COLO829 (cell line): ENCODE data around the gene DOCK9.
"Not testable (repeated sequence)": the region's sequence is repeated elsewhere in the genome, so short reads cannot be mapped to it uniquely, and the experiment has no call there.

Experiments
- DNase-seq: peaks from one replicate; pipeline ENCODE4 v3.0.0; 2012; ENCODE audit warnings: low spot score

Gene DOCK9

DNA sequence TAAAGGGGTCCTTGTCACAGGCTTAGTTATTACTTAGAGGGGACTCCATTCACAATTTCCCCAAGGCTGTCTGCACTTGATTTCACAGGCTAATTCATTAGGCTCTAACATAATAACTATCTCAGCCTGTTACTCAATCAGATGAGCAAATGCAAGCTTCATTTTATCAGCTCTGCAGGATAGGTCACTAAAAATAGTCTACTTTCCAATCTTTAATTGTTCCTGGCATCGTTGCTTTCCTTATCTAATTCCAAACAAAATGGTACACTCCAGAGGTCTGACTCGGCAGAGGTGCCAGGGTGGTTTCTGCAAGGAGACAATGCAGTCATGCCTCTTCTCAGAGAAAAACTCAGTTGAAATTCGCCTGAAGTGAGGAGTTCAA is 155.6 kb downstream of the DOCK9 start:
- DNase-seq: no peak

DNA sequence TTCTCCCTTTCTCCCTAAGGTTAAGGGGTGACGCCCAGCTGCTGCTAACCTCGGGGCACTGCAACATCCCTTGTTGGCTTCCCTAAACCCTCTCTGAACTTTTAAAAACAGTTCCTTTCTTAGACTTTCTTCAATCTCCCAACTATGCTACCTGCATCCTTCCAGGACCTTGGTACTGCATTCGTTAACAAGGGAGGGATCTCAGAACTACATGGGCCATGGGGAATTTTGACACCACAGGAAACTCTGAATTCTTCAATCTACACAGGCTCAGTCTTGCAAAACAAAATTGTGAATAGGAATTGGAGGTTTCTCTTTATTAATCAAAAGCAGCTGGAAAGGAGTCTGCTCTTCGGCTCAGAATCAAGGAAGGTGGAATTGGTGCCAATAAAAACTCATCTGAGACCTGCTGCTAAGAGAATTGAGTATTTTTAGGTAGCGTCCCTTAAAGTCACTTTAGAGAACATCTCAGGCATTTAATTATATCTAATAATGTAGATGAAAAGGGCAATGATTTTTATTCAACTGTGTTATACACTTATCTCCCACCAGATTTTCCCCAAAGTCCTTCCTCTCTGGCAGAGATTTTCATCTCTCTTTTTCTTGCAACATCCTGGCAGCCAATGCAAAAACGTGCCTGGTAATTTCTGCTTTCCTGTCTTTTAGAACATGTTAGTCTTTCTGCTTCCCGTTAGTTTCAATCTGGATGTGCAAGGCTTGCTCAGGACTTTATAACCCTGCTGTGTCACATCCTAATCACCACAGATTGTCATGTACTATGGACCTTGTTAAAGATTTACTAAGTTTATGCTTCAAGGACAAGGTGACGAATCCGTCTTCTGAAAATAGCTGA is 156.3 kb downstream of the DOCK9 start:
- no peak for DNase-seq

DNA sequence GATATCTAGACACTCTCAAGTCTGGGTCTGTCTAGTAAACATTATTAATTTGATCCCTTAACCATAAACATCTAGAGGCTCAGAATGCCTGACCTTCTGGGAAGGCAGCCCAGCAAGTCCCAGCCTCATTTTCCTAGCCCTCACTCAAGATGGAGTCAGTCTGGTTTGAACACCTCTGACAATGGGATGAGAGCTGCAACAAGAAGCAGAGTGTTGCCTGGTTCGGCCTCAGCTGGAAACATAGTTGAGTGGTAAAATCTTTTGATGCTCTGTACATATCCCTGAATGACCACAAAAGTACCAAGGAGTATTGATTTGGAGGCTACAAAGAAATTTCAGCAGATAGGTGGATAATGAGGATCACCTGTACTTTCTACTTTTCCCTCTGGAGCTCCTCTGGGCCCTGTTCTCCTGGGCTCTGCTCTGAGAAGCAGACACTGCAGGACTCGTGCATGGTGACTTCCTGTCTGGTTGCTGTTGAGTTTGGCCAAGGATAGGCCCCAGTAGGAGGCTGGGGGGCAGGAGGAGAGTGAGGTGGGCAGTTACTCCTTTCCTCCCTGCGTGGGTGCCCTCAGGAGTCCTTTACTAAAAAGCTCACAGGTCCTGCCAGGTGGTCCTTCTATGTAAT is 157.0 kb downstream of the DOCK9 start:
- no peak for DNase-seq

DNA sequence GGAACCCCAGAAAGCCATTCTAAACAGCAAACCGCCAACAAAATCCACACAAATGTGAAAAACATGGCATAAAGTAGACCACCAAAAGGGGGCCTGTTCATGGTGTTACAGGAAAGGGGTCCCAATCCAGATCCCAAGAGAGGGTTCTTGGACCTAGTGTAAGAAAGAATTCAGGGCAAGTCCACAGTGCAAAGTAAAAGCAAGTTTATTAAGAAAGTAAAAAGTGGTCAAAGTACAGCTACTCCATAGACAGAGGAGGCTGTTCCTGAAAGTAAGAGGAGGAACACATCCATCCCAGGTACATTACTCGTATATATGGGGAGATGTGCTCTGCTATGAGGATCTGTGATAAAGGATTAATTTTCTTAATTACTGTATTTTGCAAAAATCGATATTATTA is 157.6 kb downstream of the DOCK9 start:
- DNase-seq: no peak

DNA sequence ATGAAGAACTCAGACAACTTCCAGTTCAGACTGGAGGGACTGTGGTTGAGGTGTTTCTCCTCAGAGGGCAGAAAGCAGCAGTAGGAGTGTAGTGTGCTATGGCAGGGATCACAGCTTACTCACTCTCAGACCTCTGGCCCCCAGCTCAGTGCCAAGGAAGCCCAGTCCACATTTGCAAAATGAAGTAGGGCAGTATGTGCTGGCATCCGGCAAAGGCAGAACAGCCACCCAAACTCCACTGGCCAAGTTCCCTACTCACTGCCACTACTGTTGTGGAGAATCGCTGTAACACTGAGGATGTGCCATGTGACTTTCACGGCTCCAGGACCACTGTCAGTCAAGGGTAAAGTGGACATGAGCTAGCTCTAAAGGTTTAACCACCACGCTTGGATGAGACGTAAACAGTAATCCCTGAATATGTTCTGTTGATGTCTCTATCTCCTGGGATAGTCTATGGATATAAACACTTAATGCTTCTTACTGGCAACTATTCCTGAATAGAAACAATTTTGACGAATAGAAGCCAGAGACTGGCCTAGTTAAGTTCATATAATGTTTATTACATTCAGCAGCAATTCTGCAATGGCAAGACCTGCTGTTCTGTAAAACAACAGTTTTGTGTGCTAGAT is 158.4 kb downstream of the DOCK9 start:
- DNase-seq: no peak

DNA sequence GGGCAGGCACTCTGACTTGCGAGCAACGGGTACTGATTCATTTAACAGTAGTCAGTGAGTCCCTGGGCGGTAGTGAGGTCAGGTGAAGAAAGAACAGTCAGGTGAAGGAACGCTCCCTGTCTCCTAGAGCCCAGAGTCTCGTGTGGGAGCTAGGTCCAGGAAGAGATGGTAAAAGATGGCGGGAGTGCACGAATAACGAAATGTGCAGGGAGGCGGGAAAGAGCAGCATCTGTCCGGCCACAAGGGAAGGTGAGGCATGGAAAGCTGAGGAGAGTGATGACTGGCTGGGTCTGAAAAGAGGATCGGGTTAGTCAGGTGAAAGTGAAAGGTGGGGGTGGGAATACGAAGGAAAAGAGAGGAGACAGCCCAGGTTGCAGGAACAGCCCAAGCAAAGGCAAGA is 161.5 kb downstream of the DOCK9 start:
- no peak for DNase-seq

DNA sequence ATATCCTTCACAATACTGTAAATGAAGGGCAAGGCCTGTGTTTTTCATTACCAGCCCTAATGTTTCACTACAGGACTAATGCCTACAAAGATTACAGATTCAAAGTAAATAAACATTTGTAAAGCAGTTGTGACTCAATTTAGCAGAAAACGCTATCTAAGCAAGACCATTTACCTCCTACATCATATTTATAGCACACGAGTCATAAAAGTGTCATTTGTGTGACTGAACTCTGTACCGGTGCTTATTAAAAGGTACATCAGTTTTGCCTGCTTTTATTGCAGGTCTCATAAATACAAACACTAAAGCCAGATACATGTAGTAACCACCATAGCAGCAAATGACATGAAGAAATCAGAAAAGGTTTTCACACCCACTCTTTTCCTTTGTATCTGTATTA is 163.9 kb downstream of the DOCK9 start:
- DNase-seq: no peak

DNA sequence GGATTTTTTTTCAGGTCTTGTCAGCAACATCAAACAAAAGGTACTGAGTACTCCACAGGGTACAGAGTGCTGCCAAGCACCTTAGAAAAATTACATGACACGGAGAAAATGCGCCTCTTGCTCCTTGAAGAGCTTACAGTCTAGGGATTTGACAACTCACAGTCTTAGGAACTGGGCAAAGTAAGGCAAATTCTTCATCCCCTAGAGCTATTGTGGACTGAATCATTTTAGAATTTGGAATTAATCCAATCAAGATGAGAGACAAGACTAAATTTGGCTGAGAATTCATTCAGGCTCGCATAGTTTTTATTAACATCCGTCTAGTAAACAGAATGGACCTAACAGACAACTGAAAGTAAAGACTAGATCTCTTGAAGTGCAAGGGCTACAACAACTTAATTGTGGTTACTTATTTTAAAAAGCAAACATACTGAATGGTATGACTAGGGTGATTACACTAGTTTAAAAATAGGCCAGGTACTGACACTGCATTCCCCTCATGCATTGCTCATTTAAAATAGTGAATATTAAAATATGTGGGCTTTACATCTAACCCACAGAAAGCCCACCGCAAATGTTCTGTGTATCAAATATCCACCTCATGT is 165.6 kb downstream of the DOCK9 start:
- not testable (repeated sequence) for DNase-seq

DNA sequence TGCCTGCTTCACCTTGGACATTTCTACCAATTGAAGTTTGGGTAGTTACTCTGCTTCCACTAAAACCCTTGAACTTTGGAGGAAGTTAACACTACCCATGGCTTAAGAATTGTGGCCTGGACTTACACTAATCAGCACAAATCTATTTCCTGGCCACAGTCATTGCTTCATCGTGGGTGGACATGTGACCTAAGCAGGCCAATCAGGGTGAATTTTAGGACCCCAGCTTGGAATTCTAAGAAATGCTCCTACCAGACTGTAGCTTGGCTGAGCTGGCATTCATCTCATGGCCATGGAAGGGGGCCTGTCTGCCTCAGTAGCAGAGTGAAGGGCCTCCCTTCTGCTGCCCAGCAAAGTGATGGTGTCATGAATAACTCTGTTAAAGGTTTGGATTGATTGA is 167.1 kb downstream of the DOCK9 start:
- DNase-seq: no peak

DNA sequence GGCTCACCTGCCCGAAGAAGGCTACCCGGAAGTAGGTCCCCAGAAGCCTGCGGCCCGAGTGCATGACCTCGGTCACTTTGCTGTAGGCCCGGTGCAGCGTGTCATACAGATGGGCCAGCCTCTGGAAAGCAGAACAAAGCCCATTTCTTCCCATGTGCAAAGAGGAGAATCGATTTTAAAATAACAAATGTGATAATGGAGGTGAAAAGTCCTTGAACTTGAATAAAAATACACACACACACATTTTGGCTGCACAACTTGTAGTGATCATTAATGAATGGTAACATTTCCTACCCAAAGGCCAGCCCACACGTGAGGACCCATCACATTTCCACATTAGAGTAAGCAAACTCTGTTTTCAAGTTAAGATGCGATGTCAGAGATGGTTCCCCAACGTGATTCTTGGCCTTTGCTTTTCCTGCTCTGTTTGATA is 168.5 kb downstream of the DOCK9 start:
- DNase-seq: no peak

DNA sequence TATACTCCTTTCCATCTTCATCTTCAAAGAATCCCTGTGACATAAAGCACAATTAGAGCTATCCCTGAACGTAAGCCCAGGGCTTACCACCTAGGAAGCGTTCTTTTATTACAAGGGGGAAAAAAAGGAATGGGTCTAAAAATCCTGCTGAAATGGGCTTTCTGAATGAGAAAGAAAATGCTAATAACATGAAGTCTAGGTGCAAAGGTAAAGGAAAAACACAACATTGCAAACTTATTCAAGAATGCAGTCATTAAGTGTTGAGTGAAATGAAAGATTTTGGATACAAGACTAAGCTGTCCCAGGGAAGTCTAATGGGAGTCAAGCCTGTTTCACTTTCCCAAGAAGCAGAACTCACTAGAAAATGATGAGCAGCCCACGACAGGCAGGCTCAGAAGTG is 170.1 kb downstream of the DOCK9 start:
- DNase-seq: no peak

DNA sequence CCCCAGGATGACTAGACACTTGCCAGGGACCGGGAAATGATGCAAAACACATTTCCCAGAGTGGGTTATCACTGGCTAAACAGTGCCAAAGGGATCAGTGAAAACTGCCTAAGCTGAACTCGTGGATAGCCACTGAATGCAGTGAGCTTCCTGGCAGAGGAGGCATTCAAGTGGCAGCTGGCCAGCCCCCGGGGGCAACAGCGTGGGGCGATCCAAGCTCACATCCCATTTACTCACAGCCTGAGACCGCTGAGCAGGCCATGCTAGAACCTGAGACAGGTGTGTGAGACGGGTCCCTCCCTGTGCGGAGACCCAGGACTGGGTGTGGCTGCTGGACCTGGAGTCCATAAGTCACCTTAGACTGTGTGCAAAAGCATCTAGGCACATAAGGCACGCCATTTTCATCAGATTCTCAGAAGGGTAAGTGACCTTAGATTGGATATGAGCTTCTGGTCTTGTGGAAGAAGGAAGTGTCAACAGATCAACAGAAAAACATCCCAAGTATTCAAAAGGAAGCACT is 173.5 kb downstream of the DOCK9 start:
- DNase-seq: no peak

DNA sequence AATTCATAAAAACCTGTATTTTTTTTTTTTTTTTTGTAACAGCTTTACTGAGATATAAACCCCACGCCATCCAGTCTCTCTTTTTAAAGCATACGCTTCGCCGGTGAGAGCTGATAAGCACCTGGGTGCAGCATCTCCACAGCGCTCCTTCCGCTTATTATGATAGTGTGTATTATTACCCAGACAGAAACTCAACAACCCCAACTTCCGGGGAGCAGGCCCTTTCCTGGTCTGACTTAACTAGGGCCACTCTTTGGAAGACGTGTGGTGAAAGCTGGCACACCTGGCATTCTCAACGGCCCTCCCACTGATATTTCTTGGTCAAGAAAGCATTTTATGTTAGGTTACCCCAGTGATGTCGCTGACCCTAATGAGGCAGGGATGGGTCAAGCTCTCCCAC is 173.9 kb downstream of the DOCK9 start:
- DNase-seq: no peak

DNA sequence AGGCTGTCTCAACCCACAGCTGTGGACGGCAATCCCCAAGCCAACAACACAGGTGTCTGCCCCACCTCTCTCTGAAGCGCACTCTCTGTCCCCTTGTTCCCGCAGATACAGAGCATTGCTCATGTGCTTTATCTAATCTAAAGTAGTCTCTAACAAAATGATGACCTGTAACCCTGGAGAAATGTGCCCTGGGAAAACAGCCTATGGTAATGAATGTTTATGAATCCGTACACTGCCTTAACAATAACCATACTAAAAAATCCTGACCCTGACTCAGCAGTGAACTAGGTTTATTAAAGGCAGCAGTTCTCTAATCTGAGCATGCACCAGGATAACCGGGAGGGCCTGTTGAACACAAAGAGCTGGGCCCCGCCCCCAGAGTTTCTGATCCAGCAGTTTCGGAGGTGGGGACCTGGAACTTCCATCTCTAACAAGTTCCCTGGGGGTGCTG is 174.7 kb downstream of the DOCK9 start:
- no peak for DNase-seq

DNA sequence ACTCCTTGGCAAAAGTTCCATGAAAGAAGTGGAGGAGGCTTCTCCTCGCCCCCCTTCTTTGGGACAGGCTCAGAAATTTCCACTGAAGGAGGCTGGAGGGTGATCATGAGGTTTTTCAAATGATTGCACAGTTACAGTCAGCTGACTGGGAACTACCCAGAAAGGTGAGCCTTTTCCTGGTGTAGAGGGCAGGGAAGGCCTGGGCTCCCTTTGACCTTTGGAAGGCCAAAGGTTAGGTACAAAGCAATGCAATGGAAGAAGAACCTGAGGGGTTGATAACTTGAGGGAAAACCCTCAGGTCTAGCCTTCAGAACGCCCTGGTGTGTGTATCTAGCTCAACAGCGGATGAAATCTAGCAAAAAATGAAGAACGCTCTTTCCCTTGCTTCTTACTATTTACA is 175.3 kb downstream of the DOCK9 start:
- DNase-seq: no peak

DNA sequence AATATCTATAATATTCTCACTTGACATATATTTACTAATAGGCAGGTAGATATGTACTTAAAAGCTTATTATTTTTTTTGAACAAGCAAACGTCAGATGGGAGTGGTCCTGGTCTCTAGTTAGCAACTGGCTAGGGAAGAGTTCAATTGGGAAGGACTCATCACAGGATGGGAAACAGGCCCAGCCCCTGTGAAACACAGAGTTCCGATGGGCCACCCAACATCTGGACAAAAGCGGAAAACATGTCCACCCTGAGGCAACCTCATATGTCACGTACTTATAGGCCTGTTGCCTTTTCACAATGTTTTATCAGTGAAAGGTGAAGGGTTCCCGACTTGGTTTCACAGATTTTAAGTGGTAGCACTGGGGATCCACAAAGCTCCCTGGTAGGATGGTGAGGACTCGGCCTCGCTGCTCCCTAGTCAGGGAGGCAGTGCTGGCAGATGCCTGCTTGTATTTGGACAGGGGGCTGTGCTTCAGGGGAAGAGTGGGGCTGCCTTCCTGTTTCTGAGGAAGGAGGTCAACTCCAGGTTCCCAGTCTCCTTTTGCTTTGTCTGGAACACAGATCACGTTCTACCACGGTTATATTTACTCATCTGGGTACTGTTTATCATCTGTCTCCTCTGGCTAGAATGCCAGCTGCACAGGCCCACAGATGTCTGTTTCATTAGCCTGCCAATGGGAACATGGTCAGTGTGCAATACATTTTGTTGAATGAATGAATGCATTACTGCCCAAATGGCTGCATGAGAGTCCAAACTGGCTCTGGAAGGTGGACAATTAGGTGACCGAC is 176.0 kb downstream of the DOCK9 start:
- no peak for DNase-seq

DNA sequence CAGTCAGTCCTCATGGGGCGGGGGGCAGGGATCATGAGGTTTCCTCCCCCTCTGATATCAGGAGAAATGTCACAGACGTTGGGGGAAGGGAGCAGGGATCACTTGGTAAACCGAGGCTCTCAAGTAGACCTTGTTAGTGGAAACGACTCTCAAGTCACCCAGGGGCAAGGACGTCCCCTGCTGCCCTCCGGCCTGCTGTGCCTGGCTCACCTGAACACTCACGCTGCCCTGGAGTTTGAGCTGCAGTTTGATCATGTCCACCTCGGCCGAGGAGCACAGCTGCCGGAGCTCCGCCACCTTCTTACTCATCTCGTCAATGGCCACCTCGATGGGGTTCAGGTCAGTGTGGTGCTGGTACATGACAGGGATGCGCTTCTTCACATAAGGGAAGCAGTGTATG is 177.8 kb downstream of the DOCK9 start:
- no peak for DNase-seq

DNA sequence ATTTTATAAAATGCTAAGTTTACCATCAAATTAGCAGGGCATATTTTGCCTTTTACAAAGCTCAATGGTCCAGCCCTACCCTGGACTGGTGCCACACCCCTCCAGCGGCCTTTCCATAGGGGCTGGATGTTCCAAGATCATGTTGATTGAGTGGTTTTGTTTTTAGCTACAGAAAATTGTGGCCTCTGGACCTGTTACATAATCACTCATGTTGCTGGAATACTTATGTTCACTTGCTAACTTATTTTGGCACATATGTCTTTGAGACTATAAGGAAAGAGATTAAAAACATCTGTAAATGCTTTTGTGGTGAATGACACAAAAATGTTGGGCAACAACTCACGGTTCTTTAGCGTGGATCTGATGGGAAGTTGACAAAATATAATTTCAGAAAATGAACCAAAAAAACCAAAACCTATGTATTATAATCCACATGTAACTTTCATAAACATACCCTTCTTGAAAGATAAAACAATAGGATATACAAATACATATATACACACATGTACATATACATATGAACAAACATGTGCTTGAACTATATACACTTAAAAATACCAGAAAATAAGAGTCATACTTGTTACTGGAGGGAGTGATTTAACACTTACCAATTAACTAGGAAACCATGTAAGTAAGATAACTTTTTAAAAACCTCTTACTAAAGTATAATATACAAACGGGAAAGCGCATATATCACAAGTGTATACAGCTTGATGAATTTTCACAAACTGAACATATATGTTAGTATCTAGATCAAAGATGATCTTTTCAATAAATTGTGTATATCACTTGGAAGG is 178.8 kb downstream of the DOCK9 start:
- no peak for DNase-seq

DNA sequence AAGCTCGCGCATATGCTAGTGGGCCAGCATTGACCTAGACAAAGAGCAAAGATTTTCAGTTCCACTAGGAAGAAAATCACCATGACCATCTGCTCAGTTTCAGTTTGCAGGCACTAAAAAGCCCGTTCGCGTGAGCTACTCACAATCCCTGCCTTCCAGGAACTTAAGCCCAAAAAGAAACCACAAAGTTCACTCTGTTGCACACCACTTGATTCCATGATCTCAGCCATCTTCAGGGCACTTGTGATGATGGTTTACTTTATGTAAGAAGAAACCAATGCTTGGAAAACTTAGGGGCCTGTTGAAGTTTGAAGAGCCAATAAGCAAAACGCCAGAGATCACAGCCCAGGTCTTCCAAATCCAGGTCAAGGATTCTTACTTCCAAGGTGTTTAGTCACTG is 180.4 kb downstream of the DOCK9 start:
- no peak for DNase-seq

DNA sequence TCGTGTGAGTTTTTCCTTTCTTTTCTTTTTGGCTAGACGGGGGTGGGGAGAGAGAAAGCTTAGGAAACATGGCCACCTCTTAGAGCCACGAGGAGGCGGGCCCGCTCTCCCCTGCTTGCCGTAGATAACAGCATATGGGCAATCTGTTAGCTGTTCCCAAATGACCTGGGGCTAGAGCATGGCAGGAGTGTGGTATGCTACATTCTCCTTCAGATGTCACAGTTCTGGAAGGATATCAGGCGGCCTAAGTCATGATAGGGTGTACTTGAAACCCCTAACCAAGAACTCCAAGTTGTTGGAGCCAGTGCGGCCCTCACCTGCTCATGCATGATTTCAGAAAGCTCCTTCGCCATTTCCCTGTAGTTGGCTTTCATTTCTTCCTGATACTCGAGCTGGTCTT is 181.1 kb downstream of the DOCK9 start:
- no peak for DNase-seq

DNA sequence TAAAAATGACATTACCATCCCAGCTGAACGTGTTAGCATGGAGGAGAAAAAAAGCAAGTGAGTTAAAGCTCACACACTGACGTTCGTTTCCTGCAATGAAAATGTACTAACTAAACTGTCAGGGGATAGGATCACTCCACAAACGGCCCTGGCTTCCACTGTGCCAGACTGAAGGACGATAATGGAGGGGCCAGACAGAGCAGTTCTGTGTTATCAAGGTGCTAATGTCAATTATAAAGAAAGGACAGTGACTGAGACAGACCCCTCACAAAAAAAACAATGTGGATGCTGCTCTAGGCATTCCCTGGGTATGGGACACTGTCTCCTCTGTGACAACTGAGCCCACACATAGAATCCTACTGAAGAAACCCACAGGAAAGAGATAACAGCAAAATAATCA is 181.7 kb downstream of the DOCK9 start:
- no peak for DNase-seq
